ENCODE measurements around the gene NDUFB10. TPM values are rescaled to one million over a fixed set of nuclear protein-coding genes. Genes with fewer than 3 reads are reported as not detected.

The NDUFB10 gene
- total RNA-seq, 2 experiments from 2014 or later: 141 to 147 TPM

DNA sequence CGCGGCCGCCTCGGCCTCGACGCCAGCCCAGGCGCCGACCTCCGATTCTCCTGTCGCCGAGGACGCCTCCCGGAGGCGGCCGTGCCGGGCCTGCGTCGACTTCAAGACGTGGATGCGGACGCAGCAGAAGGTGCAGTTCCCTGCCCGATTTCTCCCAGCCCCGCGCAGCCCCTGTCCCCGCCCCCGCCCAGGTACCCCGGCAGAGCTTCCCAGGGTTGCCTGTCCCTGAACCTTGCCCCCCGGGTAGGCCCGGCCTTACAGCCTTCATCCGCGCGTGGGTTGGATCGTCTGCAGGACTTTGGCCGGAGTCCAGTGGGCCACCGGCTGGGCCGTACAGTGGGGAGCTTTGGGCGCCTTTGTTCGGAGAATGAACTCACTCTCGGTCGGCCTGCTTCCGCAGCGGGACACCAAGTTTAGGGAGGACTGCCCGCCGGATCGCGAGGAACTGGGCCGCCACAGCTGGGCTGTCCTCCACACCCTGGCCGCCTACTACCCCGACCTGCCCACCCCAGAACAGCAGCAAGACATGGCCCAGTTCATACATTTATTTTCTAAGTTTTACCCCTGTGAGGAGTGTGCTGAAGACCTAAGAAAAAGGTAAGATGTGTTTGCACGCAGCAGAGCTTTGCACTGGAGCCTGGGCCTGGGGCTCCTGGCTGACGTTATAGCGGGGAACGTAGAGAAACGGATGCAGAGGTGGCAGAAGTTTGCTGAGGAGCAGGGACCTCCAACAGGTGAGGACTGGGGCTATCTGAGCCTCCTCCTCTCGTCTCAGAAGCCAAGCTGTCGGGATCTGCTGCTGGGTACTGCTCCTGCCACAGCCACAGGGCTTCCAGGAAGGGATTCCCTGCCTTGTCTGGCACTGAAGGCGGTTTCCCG is 25.2 kb downstream of the NDUFB10 start:
- H3K36me3 Mint-ChIP-seq (ENCODE audit: low read depth): peaks cover 16% of the 10 kb centered on the region
- peaks cover 38% of the 10 kb centered on the region for H3K27me3 Mint-ChIP-seq (ENCODE audit: low read depth)
- ChIA-PET CTCF (interaction anchor here (1.0 to 3.7 kb wide), 6 partner anchors 18 to 156 kb away, joined by 3 to 13 read pairs (median 4); partner anchors contain the start of genes MSRB1, RNF151 and RPS2), POLR2A (interaction anchor here (0.6 to 2.7 kb wide), 5 partner anchors 9 to 171 kb away, joined by 3 to 24 read pairs (median 5); partner anchors contain the start of genes RPS2, TBL3 and TRAF7)
- H3K27ac Mint-ChIP-seq: peak overlapping the region; percentile 32
- peak; percentile 45 for ATAC-seq
- no peak for DNase-seq
- H3K9me3 Mint-ChIP-seq (ENCODE audit: insufficient read depth): no peaks in the 10 kb centered on the region
- peak overlapping the region; percentile 80 for H3K4me3 Mint-ChIP-seq
- H3K4me1 Mint-ChIP-seq (ENCODE audit: low read depth): peaks cover 30% of the 10 kb centered on the region

- Mint-ChIP-seq H3K4me1 (ENCODE audit: low read depth) (peaks cover 33% of the 10 kb centered on the region), H3K36me3 (ENCODE audit: low read depth) (peaks cover 16% of the 10 kb centered on the region), H3K27ac (no peak overlapping the region), H3K4me3 (peak overlapping the region; percentile 80), H3K9me3 (ENCODE audit: insufficient read depth) (no peaks in the 10 kb centered on the region), H3K27me3 (ENCODE audit: low read depth) (peaks cover 35% of the 10 kb centered on the region)
- ChIA-PET POLR2A (interaction anchor here (0.7 to 2.7 kb wide), 3 partner anchors 14 to 237 kb away, joined by 3 to 24 read pairs (median 13); partner anchors contain the start of genes RPS2 and TBL3), CTCF (interaction anchor here (1.2 to 3.7 kb wide), 3 partner anchors 18 to 155 kb away, joined by 3 to 13 read pairs (median 5); partner anchors contain the start of gene MSRB1)
- no peak for ATAC-seq
- no peak for DNase-seq
Observed at GRCh38 chr16:1985466-1986150, 26.3 kb downstream of the NDUFB10 start.

DNA sequence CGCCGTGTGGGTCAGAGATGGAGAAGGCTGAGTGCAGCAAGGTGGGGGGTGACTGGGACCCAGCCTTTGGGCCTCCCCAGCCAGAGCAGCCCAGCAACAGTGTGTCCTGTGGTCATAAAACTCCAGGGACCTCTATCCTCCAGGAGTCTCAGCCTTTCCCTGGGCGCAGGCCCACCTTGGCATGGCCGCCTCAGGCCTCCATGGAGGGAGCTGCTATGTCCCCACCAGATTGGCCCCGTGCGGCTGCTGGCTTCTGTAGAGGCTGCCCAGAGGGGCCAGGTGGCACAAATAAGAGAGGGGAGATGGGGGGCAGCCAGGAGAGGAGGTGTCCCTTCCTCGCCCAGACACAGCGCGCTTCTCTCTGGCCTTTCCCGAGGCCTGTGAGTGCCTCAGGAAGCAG is 27.9 kb downstream of the NDUFB10 start:
- ATAC-seq (no peak), DNase-seq (no peak)
- H3K27ac Mint-ChIP-seq: no peak overlapping the region
- ChIA-PET CTCF (no interaction called here), POLR2A (interaction anchor here (0.8 kb wide), 1 partner anchor 22 kb away, joined by 5 read pairs; the partner anchor contains the start of gene RPS2)
- peaks cover 21% of the 10 kb centered on the region for H3K27me3 Mint-ChIP-seq (ENCODE audit: low read depth)
- peaks cover 41% of the 10 kb centered on the region for H3K4me1 Mint-ChIP-seq (ENCODE audit: low read depth)
- H3K9me3 Mint-ChIP-seq (ENCODE audit: insufficient read depth): no peaks in the 10 kb centered on the region
- no peak overlapping the region for H3K4me3 Mint-ChIP-seq
- H3K36me3 Mint-ChIP-seq (ENCODE audit: low read depth): peaks cover 16% of the 10 kb centered on the region

GRCh38 chr16:1989209-1990100 is 30.1 kb downstream of the NDUFB10 start, which contains the start of gene SYNGR3:
Gene SYNGR3 (plus strand): TSS chr16:1989970. CDS start chr16:1990103, 133 bp downstream.
- ChIA-PET CTCF (interaction anchor here (0.9 kb wide), 1 partner anchor 166 kb away, joined by 4 read pairs; the partner anchor contains the start of gene TRAF7), POLR2A (interaction anchor here (1.1 to 6.5 kb wide), 3 partner anchors 25 to 166 kb away, joined by 3 to 44 read pairs (median 12); partner anchors contain the start of genes RPS2 and TRAF7)
- DNase-seq (no peak), ATAC-seq (no peak)
- Mint-ChIP-seq H3K9me3 (ENCODE audit: insufficient read depth) (no peaks in the 10 kb centered on the region), H3K4me1 (ENCODE audit: low read depth) (peaks cover 39% of the 10 kb centered on the region), H3K4me3 (peak within 1 kb of the TSS; percentile 69), H3K27ac (peak within 1 kb of the TSS; percentile 78), H3K36me3 (ENCODE audit: low read depth) (peaks cover 16% of the 10 kb centered on the region), H3K27me3 (ENCODE audit: low read depth) (peaks cover 10% of the 10 kb centered on the region)

- ChIA-PET CTCF (interaction anchor here (0.9 to 3.1 kb wide), 3 partner anchors 13 to 165 kb away, joined by 3 to 21 read pairs (median 4); partner anchors contain the start of gene TRAF7), POLR2A (interaction anchor here (0.8 to 6.5 kb wide), 4 partner anchors 26 to 165 kb away, joined by 3 to 44 read pairs (median 8); partner anchors contain the start of genes RPS2 and TRAF7)
- ATAC-seq (no peak), DNase-seq (no peak)
- H3K4me1 Mint-ChIP-seq (ENCODE audit: low read depth): peaks cover 33% of the 10 kb centered on the region
- H3K27me3 Mint-ChIP-seq (ENCODE audit: low read depth): peaks cover 10% of the 10 kb centered on the region
- H3K36me3 Mint-ChIP-seq (ENCODE audit: low read depth): peaks cover 16% of the 10 kb centered on the region
- no peaks in the 10 kb centered on the region for H3K9me3 Mint-ChIP-seq (ENCODE audit: insufficient read depth)
- H3K4me3 Mint-ChIP-seq: no peak overlapping the region
- no peak overlapping the region for H3K27ac Mint-ChIP-seq
Observed at GRCh38 chr16:1990101-1990350, 30.7 kb downstream of the NDUFB10 start.

- ChIA-PET POLR2A (interaction anchor here (0.8 to 6.5 kb wide), 6 partner anchors 12 to 165 kb away, joined by 3 to 44 read pairs (median 4); partner anchors contain the start of genes RPS2 and TRAF7), CTCF (interaction anchor here (0.9 to 3.1 kb wide), 3 partner anchors 13 to 165 kb away, joined by 3 to 21 read pairs (median 4); partner anchors contain the start of gene TRAF7)
- H3K4me1 Mint-ChIP-seq (ENCODE audit: low read depth): peaks cover 28% of the 10 kb centered on the region
- H3K9me3 Mint-ChIP-seq (ENCODE audit: insufficient read depth): no peaks in the 10 kb centered on the region
- peaks cover 10% of the 10 kb centered on the region for H3K27me3 Mint-ChIP-seq (ENCODE audit: low read depth)
- DNase-seq (peak; percentile 58), ATAC-seq (peak; percentile 10)
- peaks cover 16% of the 10 kb centered on the region for H3K36me3 Mint-ChIP-seq (ENCODE audit: low read depth)
- peak overlapping the region; percentile 78 for H3K27ac Mint-ChIP-seq
- peak overlapping the region; percentile 69 for H3K4me3 Mint-ChIP-seq
Observed at GRCh38 chr16:1990351-1991134, 31.2 kb downstream of the NDUFB10 start.

- ATAC-seq (peak; percentile 38), DNase-seq (peak; percentile 70)
- Mint-ChIP-seq H3K9me3 (ENCODE audit: insufficient read depth) (no peaks in the 10 kb centered on the region), H3K4me1 (ENCODE audit: low read depth) (peaks cover 28% of the 10 kb centered on the region), H3K27ac (peak overlapping the region; percentile 78), H3K4me3 (peak overlapping the region; percentile 69), H3K36me3 (ENCODE audit: low read depth) (peaks cover 16% of the 10 kb centered on the region), H3K27me3 (ENCODE audit: low read depth) (peaks cover 10% of the 10 kb centered on the region)
- ChIA-PET CTCF (interaction anchor here (1.5 to 3.1 kb wide), 2 partner anchors 12 to 156 kb away, joined by 3 to 21 read pairs; no protein-coding TSS in a partner anchor), POLR2A (interaction anchor here (0.8 to 6.5 kb wide), 7 partner anchors 13 to 164 kb away, joined by 3 to 44 read pairs (median 4); partner anchors contain the start of genes RPS2, TBL3 and TRAF7)
Observed at GRCh38 chr16:1991135-1991551, 31.8 kb downstream of the NDUFB10 start.

- Mint-ChIP-seq H3K27me3 (ENCODE audit: low read depth) (peaks cover 10% of the 10 kb centered on the region), H3K36me3 (ENCODE audit: low read depth) (peaks cover 12% of the 10 kb centered on the region), H3K9me3 (ENCODE audit: insufficient read depth) (no peaks in the 10 kb centered on the region), H3K4me3 (peak overlapping the region; percentile 69), H3K4me1 (ENCODE audit: low read depth) (peaks cover 25% of the 10 kb centered on the region), H3K27ac (peak overlapping the region; percentile 78)
- ChIA-PET CTCF (interaction anchor here (1.1 to 3.1 kb wide), 3 partner anchors 12 to 156 kb away, joined by 3 to 21 read pairs (median 6); no protein-coding TSS in a partner anchor), POLR2A (interaction anchor here (1.1 to 6.5 kb wide), 5 partner anchors 13 to 164 kb away, joined by 4 to 44 read pairs (median 5); partner anchors contain the start of genes RPS2, TBL3 and TRAF7)
- ATAC-seq (no peak), DNase-seq (no peak)
Observed at GRCh38 chr16:1991588-1991947, 32.2 kb downstream of the NDUFB10 start.

GRCh38 chr16:1991948-1992703 is 32.8 kb downstream of the NDUFB10 start:
- Mint-ChIP-seq H3K4me1 (ENCODE audit: low read depth) (peaks cover 30% of the 10 kb centered on the region), H3K27ac (no peak overlapping the region), H3K36me3 (ENCODE audit: low read depth) (peaks cover 10% of the 10 kb centered on the region), H3K4me3 (peak overlapping the region; percentile 69), H3K27me3 (ENCODE audit: low read depth) (peaks cover 10% of the 10 kb centered on the region), H3K9me3 (ENCODE audit: insufficient read depth) (no peaks in the 10 kb centered on the region)
- peak; percentile 97 for DNase-seq
- ChIA-PET CTCF (interaction anchor here (1.1 to 3.1 kb wide), 2 partner anchors 11 to 148 kb away, joined by 6 to 21 read pairs; no protein-coding TSS in a partner anchor), POLR2A (interaction anchor here (0.5 to 6.5 kb wide), 5 partner anchors 17 to 411 kb away, joined by 3 to 44 read pairs (median 4); partner anchors contain the start of genes RPS2, TBL3, TRAF7 and ZNF598)
- ATAC-seq: peak; percentile 78
